Measurements from ENCODE around the gene PARD6G. TPM values are rescaled to one million over a fixed set of nuclear protein-coding genes. Genes with fewer than 3 reads are reported as not detected.

Gene PARD6G
- total and polyA plus RNA-seq, 2 experiments from 2014 or later = 6.9 to 18.5 TPM

DNA sequence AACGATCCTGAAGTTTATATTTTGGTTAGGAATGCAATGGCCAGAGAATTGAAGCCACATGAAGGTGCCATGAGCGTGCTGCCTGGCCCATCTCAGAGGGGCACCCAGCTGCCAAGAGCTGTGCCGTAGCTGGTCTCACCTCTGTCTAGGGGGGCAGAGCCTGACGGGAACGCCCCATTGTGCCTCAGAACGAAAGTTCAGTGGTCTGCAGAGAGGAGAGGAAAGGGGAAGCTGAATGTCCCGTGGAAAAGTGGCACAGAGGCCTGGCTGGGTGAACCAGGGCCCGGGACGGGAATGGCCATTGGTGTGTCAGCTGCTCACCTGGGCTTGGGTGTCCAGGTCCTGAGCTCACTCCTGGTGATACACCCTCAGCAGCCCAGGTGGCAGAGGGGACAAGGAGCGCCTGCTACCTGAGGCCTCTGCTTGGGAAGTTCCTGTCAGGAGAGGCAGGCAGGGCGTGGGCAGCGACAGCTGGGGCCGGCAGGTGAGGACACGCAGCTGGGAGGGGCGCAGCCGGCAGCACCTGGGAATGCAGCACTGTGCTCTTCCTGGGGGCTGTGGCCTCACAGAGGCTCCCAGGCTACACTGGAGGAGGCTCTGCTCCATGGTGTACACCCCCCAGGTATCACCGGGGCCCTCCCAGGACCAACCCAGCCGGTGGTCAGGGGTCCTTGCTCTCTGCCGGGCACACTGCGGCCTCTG, 67.3 kb downstream of the PARD6G start:
- Histone ChIP-seq H3K9me2 (ENCODE audit: insufficient read depth) (no peaks in the 10 kb centered on the region), H3K27me3 (ENCODE audit: insufficient read depth) (no peaks in the 10 kb centered on the region), H3K4me2 (no peak overlapping the region), H3K79me2 (replicated peaks; ENCODE audit: insufficient read depth) (no peaks in the 10 kb centered on the region), H3K27ac (ENCODE audit: low read depth) (no peak overlapping the region), H3K4me3 (no peak overlapping the region), H3K36me3 (ENCODE audit: insufficient read depth) (no peaks in the 10 kb centered on the region), H3F3A (replicated peaks; ENCODE audit: low read depth) (no peaks in the 10 kb centered on the region), H2AFZ (no peak overlapping the region), H4K20me1 (replicated peaks; ENCODE audit: insufficient read depth) (no peaks in the 10 kb centered on the region), H3K4me1 (ENCODE audit: insufficient read depth) (no peaks in the 10 kb centered on the region)
- no peak for TF ChIP-seq CREB1 (CRISPR knock-in tag; IDR thresholded peaks at IDR 0.05; ENCODE audit: low read depth)
- H3K36me3 Mint-ChIP-seq (ENCODE audit: low read depth) = no peaks in the 10 kb centered on the region; the same call in 2 of the 3 replicates
- ATAC-seq (no peak), DNase-seq (ENCODE audit: low spot score) (no peak)
- H3K4me1 Mint-ChIP-seq = peaks cover 6% of the 10 kb centered on the region; the same call in 2 of the 3 replicates
- H3K27me3 Mint-ChIP-seq (ENCODE audit: insufficient read depth, low read depth, poor library complexity) = peaks cover 5% of the 10 kb centered on the region
- no peak overlapping the region for H3K27ac Mint-ChIP-seq
- no peaks in the 10 kb centered on the region for H3K9me3 Mint-ChIP-seq
- H3K4me3 Mint-ChIP-seq = no peak overlapping the region

DNA sequence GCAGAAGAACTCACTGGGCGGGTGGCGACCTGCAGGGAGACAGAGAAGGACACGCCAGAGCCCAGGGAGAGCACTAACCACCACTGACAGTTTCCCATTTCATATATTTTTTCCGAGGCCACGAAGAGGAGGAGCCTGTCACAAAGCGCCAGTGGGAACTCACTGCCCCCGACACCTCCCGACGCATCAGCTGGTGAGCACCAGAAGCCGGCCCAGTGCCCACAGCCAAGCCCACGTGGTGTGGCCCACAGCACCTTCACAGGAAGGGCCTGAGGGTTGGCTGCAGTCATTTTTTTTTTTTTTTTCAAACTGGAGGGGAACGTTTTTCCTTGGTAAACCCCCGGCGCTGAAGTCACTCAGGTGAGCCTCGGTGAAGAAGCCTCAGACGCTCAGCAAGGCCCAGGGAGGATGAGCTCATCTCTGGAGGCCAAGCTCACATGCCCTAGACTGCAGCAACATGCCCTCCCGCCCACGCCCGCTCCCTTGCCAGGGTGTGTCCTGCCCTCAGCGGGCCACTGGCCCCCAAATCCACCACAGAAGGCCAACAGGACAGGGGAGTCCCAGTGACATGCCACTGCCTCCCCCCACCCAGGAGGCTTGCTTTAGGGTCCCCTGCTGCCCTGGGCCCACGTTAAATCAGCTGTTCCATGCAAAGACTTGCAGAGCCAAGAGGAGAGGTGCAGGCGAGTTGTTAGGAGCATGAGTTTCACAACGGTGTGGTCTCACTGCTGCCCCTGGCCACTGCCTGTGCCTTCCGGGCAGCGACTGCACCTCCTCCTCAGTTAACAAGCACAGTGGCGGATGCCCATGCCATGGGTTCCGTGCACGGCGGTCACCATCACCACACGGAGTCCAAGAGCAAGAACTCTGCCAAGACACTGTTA, 68.1 kb downstream of the PARD6G start:
- peaks cover 9% of the 10 kb centered on the region for H3K27me3 Mint-ChIP-seq (ENCODE audit: insufficient read depth, low read depth, poor library complexity)
- H3K4me1 Mint-ChIP-seq = peaks cover 6% of the 10 kb centered on the region; the same call in 2 of the 3 replicates
- DNase-seq (ENCODE audit: low spot score) (no peak), ATAC-seq (no peak)
- Histone ChIP-seq H3K27ac (ENCODE audit: low read depth) (no peak overlapping the region), H3K4me1 (ENCODE audit: insufficient read depth) (no peaks in the 10 kb centered on the region), H3K36me3 (ENCODE audit: insufficient read depth) (no peaks in the 10 kb centered on the region), H3K4me3 (no peak overlapping the region), H3K9me2 (ENCODE audit: insufficient read depth) (no peaks in the 10 kb centered on the region), H3K4me2 (no peak overlapping the region), H2AFZ (no peak overlapping the region), H3F3A (replicated peaks; ENCODE audit: low read depth) (no peaks in the 10 kb centered on the region), H4K20me1 (replicated peaks; ENCODE audit: insufficient read depth) (no peaks in the 10 kb centered on the region), H3K27me3 (ENCODE audit: insufficient read depth) (no peaks in the 10 kb centered on the region), H3K79me2 (replicated peaks; ENCODE audit: insufficient read depth) (no peaks in the 10 kb centered on the region)
- no peaks in the 10 kb centered on the region for H3K9me3 Mint-ChIP-seq
- no peak overlapping the region for H3K27ac Mint-ChIP-seq
- no peak overlapping the region for H3K4me3 Mint-ChIP-seq
- no peaks in the 10 kb centered on the region; the same call in 2 of the 3 replicates for H3K36me3 Mint-ChIP-seq (ENCODE audit: low read depth)
- TF ChIP-seq ZNF331 (CRISPR knock-in tag; IDR thresholded peaks at IDR 0.05; ENCODE audit: low read depth) (no peak), NANOG (IDR thresholded peaks at IDR 0.05; ENCODE audit: borderline replicate concordance) (no peak), ZNF114 (CRISPR knock-in tag; IDR thresholded peaks at IDR 0.05) (no peak), ZNF462 (CRISPR knock-in tag; IDR thresholded peaks at IDR 0.05) (no peak), JUNB (IDR thresholded peaks at IDR 0.05; ENCODE audit: unreplicated experiment) (no peak), CREB1 (CRISPR knock-in tag; IDR thresholded peaks at IDR 0.05; ENCODE audit: low read depth) (no peak), EZH2 (IDR thresholded peaks at IDR 0.05; ENCODE audit: low read depth, unreplicated experiment) (no peak), REST (IDR thresholded peaks at IDR 0.05; ENCODE audit: unreplicated experiment) (no peak)
